ENCODE results near the gene MYH7B. TPM values are rescaled to one million over a fixed set of nuclear protein-coding genes. Genes with fewer than 3 reads are reported as not detected.

The MYH7B gene
- total RNA-seq, 1 donor from 2014 or later: 1.2 TPM

DNA sequence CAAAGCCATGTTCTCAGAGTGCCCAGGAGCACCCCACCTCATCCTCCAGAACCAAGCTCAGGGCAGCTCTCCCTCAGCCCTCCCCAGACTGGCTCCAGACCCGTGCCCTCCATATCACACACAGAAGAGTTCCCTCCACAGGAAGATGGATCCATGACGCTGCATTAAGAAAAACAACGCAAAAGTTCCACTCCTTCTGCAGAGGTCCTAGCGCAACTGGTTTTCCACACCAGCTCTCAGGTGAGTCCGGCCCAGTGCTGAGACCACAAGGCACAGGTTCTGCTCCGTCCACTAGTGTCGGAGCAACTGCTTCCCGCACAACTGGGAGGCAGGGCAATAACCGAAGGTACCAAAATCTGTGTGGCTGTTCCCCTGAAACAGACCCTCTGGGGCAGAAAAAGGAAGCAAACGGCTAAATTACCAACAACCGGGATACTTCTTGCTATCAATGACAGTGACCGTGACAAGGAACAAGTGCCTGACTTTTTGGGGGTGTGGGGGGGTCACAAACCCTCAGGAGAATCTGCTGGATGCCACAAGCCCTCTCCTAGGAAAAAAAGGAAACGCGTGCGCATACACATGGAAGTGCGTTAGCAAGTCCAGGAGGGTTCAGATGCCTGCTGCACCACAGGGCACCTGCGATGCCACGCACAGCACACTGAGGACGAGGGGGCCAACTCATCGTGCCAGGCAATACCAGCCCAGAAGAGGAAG, 49.2 kb downstream of the MYH7B start:
- peak overlapping the region; percentile 46 for H3K27ac Mint-ChIP-seq
- TF ChIP-seq, protein P1, sequence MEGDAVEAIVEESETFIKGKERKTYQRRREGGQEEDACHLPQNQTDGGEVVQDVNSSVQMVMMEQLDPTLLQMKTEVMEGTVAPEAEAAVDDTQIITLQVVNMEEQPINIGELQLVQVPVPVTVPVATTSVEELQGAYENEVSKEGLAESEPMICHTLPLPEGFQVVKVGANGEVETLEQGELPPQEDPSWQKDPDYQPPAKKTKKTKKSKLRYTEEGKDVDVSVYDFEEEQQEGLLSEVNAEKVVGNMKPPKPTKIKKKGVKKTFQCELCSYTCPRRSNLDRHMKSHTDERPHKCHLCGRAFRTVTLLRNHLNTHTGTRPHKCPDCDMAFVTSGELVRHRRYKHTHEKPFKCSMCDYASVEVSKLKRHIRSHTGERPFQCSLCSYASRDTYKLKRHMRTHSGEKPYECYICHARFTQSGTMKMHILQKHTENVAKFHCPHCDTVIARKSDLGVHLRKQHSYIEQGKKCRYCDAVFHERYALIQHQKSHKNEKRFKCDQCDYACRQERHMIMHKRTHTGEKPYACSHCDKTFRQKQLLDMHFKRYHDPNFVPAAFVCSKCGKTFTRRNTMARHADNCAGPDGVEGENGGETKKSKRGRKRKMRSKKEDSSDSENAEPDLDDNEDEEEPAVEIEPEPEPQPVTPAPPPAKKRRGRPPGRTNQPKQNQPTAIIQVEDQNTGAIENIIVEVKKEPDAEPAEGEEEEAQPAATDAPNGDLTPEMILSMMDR (conservative IDR thresholded peaks at IDR 0.05): no peak
- no peaks in the 10 kb centered on the region for H3K9me3 Mint-ChIP-seq
- DNase-seq (ENCODE audit: extremely low spot score, unreplicated experiment): no peak
- H3K36me3 Mint-ChIP-seq: peaks cover 21% of the 10 kb centered on the region
- H3K27me3 Mint-ChIP-seq: no peaks in the 10 kb centered on the region
- no peak overlapping the region for H3K4me3 Mint-ChIP-seq
- H3K4me1 Mint-ChIP-seq (ENCODE audit: unreplicated experiment): no peaks in the 10 kb centered on the region

Small RNA genes within 50 kb of the gene (microRNA-seq; reads per million reads assigned to microRNA genes)
- gene MIR499A: not detected
- gene MIR499B: not detected

Other genes starting within 250 kb of the MYH7B start
- 53.9 and 59.5 TPM in 2 replicates for gene NCOA6, start 130.2 kb upstream of the MYH7B start, total RNA-seq (ENCODE audit: low replicate concordance)
- 34.3 and 62.7 TPM in 2 replicates for gene GGT7, start 83.0 kb upstream of the MYH7B start, total RNA-seq (ENCODE audit: low replicate concordance)
- gene ACSS2, start 79.3 kb upstream of the MYH7B start, total RNA-seq (ENCODE audit: low replicate concordance): 59.2 and 76.3 TPM in 2 replicates
- gene GSS, start 62 bp upstream of the MYH7B start, total RNA-seq (ENCODE audit: low replicate concordance): 43.3 and 66.4 TPM in 2 replicates
- 102 TPM in 2 replicates for gene TRPC4AP, start 136.9 kb downstream of the MYH7B start, total RNA-seq (ENCODE audit: low replicate concordance)
- 27.3 and 33.1 TPM in 2 replicates for gene EDEM2, start 191.5 kb downstream of the MYH7B start, total RNA-seq (ENCODE audit: low replicate concordance)
- 0.76 and 5.8 TPM in 2 replicates for gene PROCR, start 216.2 kb downstream of the MYH7B start, total RNA-seq (ENCODE audit: low replicate concordance)